Vagina (tissue), 2 donors: ENCODE results near the gene CCDC88C. TPM values are rescaled to one million over a fixed set of nuclear protein-coding genes. Genes with fewer than 3 reads are reported as not detected.
A peak's percentile ranks its signal among the peaks of the same experiment; 100 is the strongest.

Experiments used
- DNase-seq, 2 donors: peaks; one replicate each; pipeline ENCODE4 v3.0.0-alpha.2; 2017; ENCODE audit errors: extremely low spot score in 2 of 2
- H3K27ac ChIP-seq: fragments of 200-600 bp; sonication (generic); one replicate; pipeline ENCODE4 v1.5.1; 2019
- H3K27me3 ChIP-seq: fragments of 200-600 bp; sonication (generic); one replicate; pipeline ENCODE4 v1.5.1; 2019
- H3K36me3 ChIP-seq, 2 donors: fragments of 200-600 bp; sonication (generic); one replicate each; pipeline ENCODE4 v1.5.1; 2017 to 2019
- H3K4me1 ChIP-seq: fragments of 200-600 bp; sonication (generic); one replicate; pipeline ENCODE4 v1.5.1; 2019
- H3K4me3 ChIP-seq, 2 donors: fragments of 200-600 bp; sonication (generic); 1 replicate in 1 of 2; 2 replicates in 1 of 2; pipeline ENCODE4 v1.5.1; 2016 to 2019
- H3K9me3 ChIP-seq: fragments of 200-600 bp; sonication (generic); one replicate; pipeline ENCODE4 v1.5.1; 2019
- POLR2A ChIP-seq, 2 donors: fragments of 450-650 bp; IDR thresholded peaks; one replicate each; pipeline ENCODE4 v1.6.1; 2017; ENCODE audit warnings: antibody characterized with exemption in 2 of 2, mild to moderate bottlenecking in 2 of 2, moderate library complexity in 2 of 2
- POLR2AphosphoS5 ChIP-seq, 2 donors: sonication (generic); formaldehyde crosslinking; IDR thresholded peaks; one replicate each; pipeline ENCODE4 v1.9.0; 2017; ENCODE audit warnings: antibody characterized with exemption in 2 of 2, mild to moderate bottlenecking in 2 of 2, low read depth in 1 of 2; ENCODE audit not compliant: insufficient read depth in 1 of 2
- intact Hi-C: fragments of 100-400 bp; cut with DNase I; formaldehyde crosslinking; loops from one replicate; pipeline ENCODE4 v1.15.1; 2023
- total RNA-seq: library from RNA; depleted of rRNA; stranded (reverse); fragments of >200 nt; gene quantifications from one replicate; pipeline ENCODE4 v1.2.3, GENCODE V29; 2016
- TF ChIP-seq, protein P1 (sequence below), 3 experiments: fragments of 450-650 bp in 2 of 3; fragments of 200-600 bp in 1 of 3; sonication (generic) in 1 of 3; IDR thresholded peaks; one replicate each; pipeline ENCODE4 v1.5.1; 2017 to 2019; ENCODE audit warnings: antibody characterized with exemption in 3 of 3, mild to moderate bottlenecking in 2 of 3, moderate library complexity in 2 of 3

Gene CCDC88C
- total RNA-seq, 1 donor from 2014 or later, result 42.2 TPM

DNA sequence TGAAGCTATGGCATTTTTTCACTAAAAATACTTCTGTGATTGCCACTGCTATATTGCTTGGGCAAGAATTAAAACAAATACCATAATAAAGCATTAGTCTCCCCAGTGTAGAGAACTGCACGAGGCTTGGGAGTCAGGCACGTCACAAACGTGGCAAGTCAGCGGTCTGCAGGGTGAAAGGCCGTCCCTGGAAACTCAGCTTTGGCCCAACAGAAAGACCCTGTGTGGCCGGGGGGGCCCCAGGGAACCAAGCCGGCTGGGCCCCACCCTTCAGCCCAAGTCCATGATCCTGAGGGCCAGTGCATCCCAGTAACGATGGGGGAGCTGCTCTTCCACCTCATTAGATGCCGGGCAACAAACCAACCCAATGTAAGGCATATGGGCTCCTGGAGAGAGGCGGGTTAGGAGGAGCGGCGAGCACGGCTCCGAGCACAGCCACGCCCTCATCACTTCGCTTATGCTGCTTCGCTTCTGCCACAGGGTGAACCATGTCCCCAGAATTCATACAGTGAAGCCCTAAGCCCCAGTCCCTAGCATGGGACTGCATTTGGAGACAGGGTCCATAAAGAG lies 122.3 kb downstream of the CCDC88C start:
- Histone ChIP-seq H3K27ac (no peak overlapping the region), H3K27me3 (no peaks in the 10 kb centered on the region), H3K4me3 (no peak overlapping the region), H3K36me3 (peaks cover 0 to 10% of the 10 kb centered on the region in 2 donors), H3K4me1 (no peaks in the 10 kb centered on the region), H3K9me3 (no peaks in the 10 kb centered on the region)
- no peak for DNase-seq
- intact Hi-C loops, result no loop called here
- TF ChIP-seq POLR2A (IDR thresholded peaks at IDR 0.05) (no peak), POLR2AphosphoS5 (IDR thresholded peaks at IDR 0.05; ENCODE audit: insufficient read depth in 1 of 2, low read depth in 1 of 2) (no peak)
- TF ChIP-seq, protein P1, sequence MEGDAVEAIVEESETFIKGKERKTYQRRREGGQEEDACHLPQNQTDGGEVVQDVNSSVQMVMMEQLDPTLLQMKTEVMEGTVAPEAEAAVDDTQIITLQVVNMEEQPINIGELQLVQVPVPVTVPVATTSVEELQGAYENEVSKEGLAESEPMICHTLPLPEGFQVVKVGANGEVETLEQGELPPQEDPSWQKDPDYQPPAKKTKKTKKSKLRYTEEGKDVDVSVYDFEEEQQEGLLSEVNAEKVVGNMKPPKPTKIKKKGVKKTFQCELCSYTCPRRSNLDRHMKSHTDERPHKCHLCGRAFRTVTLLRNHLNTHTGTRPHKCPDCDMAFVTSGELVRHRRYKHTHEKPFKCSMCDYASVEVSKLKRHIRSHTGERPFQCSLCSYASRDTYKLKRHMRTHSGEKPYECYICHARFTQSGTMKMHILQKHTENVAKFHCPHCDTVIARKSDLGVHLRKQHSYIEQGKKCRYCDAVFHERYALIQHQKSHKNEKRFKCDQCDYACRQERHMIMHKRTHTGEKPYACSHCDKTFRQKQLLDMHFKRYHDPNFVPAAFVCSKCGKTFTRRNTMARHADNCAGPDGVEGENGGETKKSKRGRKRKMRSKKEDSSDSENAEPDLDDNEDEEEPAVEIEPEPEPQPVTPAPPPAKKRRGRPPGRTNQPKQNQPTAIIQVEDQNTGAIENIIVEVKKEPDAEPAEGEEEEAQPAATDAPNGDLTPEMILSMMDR (IDR thresholded peaks at IDR 0.05), result no peak

DNA sequence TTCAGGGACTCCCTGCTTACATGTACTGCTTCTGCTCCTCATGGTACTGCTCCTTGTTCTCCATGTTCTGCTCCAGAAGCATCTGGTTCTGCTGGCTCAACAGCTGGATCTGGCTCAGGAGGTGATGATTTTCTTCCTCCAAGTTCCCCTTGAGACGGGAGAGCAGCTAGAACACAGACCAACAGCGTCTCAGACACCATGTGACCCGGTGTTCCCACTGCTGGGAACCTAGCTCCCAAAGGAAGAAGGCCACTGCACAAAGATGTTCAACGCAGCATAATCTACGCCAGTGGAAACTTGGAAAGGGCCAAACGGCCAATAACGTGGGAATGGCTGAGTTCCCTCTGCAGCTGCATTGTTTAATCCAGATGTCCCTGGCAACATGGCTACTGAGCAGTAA lies 123.5 kb downstream of the CCDC88C start:
- no peaks in the 10 kb centered on the region for H3K4me1 ChIP-seq
- intact Hi-C loops, result no loop called here
- H3K27ac ChIP-seq, result no peak overlapping the region
- TF ChIP-seq POLR2AphosphoS5 (IDR thresholded peaks at IDR 0.05; ENCODE audit: insufficient read depth in 1 of 2, low read depth in 1 of 2), result no peak
- TF ChIP-seq, protein P1 (IDR thresholded peaks at IDR 0.05), result no peak
- TF ChIP-seq POLR2A (IDR thresholded peaks at IDR 0.05), result no peak
- no peak for DNase-seq
- H3K27me3 ChIP-seq, result no peaks in the 10 kb centered on the region
- H3K4me3 ChIP-seq, result no peak overlapping the region
- no peaks in the 10 kb centered on the region for H3K9me3 ChIP-seq
- peaks cover 0 to 16% of the 10 kb centered on the region in 2 donors for H3K36me3 ChIP-seq

DNA sequence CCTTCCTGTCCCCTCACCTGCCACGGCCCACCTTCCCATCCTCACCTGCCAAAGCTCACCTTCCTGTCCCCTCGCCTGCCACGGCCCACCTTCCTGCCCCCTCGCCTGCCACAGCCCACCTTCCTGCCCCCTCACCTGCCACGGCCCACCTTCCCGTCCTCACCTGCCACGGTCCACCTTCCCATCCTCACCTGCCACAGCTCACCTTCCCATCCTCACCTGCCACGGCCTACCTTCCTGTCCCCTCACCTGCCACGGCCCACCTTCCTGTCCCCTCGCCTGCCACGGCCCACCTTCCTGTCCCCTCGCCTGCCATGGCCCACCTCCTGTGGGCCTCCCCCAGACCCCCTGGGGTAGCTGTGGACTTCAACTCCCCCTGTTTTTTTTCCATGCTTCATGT lies 124.3 kb downstream of the CCDC88C start:
- no peak overlapping the region for H3K4me3 ChIP-seq
- no peaks in the 10 kb centered on the region for H3K4me1 ChIP-seq
- no peak overlapping the region for H3K27ac ChIP-seq
- H3K27me3 ChIP-seq, result no peaks in the 10 kb centered on the region
- peaks cover 0 to 22% of the 10 kb centered on the region in 2 donors for H3K36me3 ChIP-seq
- TF ChIP-seq POLR2A (IDR thresholded peaks at IDR 0.05) (no peak), POLR2AphosphoS5 (IDR thresholded peaks at IDR 0.05; ENCODE audit: insufficient read depth in 1 of 2, low read depth in 1 of 2) (no peak)
- TF ChIP-seq, protein P1 (IDR thresholded peaks at IDR 0.05), result no peak
- peak; percentile 91 to 100 for DNase-seq
- intact Hi-C loops, result no loop called here
- H3K9me3 ChIP-seq, result no peaks in the 10 kb centered on the region

DNA sequence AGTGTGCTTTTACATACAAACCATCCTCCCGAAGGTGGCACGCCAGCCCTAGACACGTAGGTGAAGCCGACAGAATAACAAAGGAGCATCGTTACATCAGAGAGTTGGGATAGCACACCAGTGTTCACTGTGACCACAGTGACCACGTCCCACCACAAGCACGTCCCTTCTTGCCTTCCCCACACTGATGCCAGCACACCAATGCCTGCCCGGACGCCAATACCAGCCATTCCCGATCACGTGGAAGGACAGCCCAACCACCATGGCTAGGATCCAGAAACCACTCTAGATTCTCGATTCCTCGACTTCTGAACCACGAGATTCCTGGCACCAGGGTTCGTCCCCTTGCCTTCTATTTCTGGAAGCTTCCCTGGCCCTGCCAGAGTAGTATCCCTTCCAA lies 125.1 kb downstream of the CCDC88C start:
- H3K4me1 ChIP-seq, result no peaks in the 10 kb centered on the region
- no peaks in the 10 kb centered on the region for H3K9me3 ChIP-seq
- peaks cover 0 to 23% of the 10 kb centered on the region in 2 donors for H3K36me3 ChIP-seq
- TF ChIP-seq POLR2AphosphoS5 (IDR thresholded peaks at IDR 0.05; ENCODE audit: insufficient read depth in 1 of 2, low read depth in 1 of 2), result no peak
- TF ChIP-seq, protein P1 (IDR thresholded peaks at IDR 0.05), result no peak
- no peak for TF ChIP-seq POLR2A (IDR thresholded peaks at IDR 0.05)
- H3K27me3 ChIP-seq, result no peaks in the 10 kb centered on the region
- intact Hi-C loops, result no loop called here
- no peak for DNase-seq
- no peak overlapping the region for H3K27ac ChIP-seq
- no peak overlapping the region for H3K4me3 ChIP-seq

DNA sequence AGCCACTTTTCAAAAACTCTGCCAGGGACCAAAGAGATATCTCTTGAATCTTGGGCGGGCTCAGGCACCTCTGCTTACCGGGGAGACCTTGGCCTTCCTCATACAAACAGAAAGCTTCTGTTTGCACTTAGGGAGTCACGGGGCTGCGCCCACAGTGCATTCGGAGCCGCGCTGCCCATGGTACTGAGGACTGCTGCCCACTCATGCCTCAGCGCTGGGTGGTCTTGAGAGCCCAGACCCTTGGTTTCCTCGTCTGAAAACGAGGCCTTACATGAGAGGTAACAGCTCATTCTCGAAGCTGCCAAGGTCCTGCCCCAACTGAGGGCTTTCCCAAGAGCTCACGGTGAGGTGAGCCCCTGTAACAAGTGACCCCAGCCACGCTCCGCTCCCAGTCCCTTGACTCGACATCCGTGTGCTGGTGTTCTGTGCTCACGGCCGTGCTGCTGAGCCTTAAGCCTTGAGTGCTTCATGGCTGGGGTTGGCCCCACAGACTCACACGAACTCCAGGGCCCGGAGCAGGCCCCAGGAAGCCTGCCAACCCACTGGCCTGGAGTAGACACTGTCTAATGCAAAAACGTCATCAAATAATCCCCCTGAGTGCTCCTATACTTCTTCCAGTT lies 125.7 kb downstream of the CCDC88C start:
- Histone ChIP-seq H3K36me3 (peaks cover 0 to 18% of the 10 kb centered on the region in 2 donors), H3K4me1 (no peaks in the 10 kb centered on the region), H3K4me3 (no peak overlapping the region), H3K9me3 (no peaks in the 10 kb centered on the region), H3K27me3 (no peaks in the 10 kb centered on the region), H3K27ac (no peak overlapping the region)
- intact Hi-C loops, result no loop called here
- no peak for DNase-seq
- TF ChIP-seq POLR2AphosphoS5 (IDR thresholded peaks at IDR 0.05; ENCODE audit: insufficient read depth in 1 of 2, low read depth in 1 of 2), result no peak
- TF ChIP-seq POLR2A (IDR thresholded peaks at IDR 0.05), result no peak
- TF ChIP-seq, protein P1 (IDR thresholded peaks at IDR 0.05), result no peak
